ENCODE measurements around the gene ACAD9. TPM values are rescaled to one million over a fixed set of nuclear protein-coding genes. Genes with fewer than 3 reads are reported as not detected.
"Not testable (repeated sequence)": the region's sequence is repeated elsewhere in the genome, so short reads cannot be mapped to it uniquely, and the experiment has no call there.

The ACAD9 gene
- total RNA-seq, result 10 to 100 TPM; 33.3 to 59.6 (median 43.9) TPM

GRCh38 chr3:128879125-128879969 lies at the start of gene ACAD9:
Gene ACAD9 (plus strand): TSS chr3:128879620. CDS start chr3:128879692, 72 bp downstream.
- Histone ChIP-seq H3K36me3 (no peaks in the 10 kb centered on the region), H3K27ac (peak within 1 kb of the TSS; percentile 95 to 97), H3K9me3 (no peaks in the 10 kb centered on the region), H3K27me3 (no peaks in the 10 kb centered on the region), H3K4me1 (peaks cover 2 to 16% of the 10 kb centered on the region in 2 donors), H3K4me3 (peak within 1 kb of the TSS; percentile 68 to 77 (median 74))
- DNase-seq (ENCODE audit: low spot score in 2 of 2), result peak; percentile 97
- TF ChIP-seq POLR2A (IDR thresholded peaks at IDR 0.05) (peak; percentile 94), CTCF (IDR thresholded peaks at IDR 0.05) (no peak), POLR2AphosphoS5 (IDR thresholded peaks at IDR 0.05) (peak; percentile 94 to 99 (median 98))
- intact Hi-C loops (cut with DNase I; ENCODE audit: low total_unique reads), result no loop called here

GRCh38 chr3:128829925-128830625 lies 49.3 kb upstream of the ACAD9 start:
- H3K4me3 ChIP-seq; H3K27me3 ChIP-seq; intact Hi-C loops (cut with DNase I; ENCODE audit: low total_unique reads); H3K36me3 ChIP-seq; H3K9me3 ChIP-seq; H3K27ac ChIP-seq; DNase-seq (ENCODE audit: low spot score in 2 of 2); H3K4me1 ChIP-seq: not testable (repeated sequence)

DNA sequence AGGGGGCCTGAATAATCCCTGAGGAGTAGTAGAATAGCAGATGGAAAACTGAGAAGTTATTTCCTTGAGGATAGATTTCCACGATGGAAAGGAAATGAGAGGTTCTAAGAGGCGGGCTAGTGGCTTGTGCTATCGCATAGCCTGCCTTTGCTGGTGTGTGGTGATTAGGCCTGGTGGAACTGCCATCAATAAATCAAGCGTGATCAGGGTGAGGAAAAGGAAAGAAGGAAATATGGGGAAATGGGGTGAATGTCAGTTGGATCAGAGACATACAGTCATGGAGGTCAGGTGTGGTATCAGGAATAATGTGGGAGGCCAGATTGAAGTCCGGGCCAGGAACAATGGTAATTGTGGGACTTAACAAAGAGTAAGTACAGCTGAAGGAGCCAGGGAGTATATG lies 48.7 kb upstream of the ACAD9 start:
- H3K27me3 ChIP-seq; H3K27ac ChIP-seq; H3K4me3 ChIP-seq; H3K9me3 ChIP-seq; DNase-seq (ENCODE audit: low spot score in 2 of 2); H3K4me1 ChIP-seq; intact Hi-C loops (cut with DNase I; ENCODE audit: low total_unique reads); H3K36me3 ChIP-seq: not testable (repeated sequence)

DNA sequence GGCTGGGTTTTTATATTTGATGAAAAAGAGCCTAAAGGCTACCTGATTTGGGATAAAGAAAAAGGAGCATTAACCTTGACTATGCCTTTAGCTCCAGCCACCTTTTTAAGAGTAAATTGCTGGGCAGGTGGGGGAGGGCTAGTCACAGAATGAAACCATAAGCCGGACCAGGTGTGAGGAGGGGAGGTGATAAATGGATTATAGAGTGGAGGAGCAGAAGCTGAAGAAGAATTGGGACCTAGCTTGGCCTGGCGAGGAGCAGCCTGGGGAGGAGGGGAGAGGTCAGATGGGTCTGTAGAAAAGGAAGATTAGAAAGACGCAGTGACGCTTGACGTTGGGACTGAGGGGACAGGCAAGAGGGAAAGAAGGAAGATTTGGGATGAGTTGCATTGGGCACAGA lies 46.4 kb upstream of the ACAD9 start:
- H3K27me3 ChIP-seq; DNase-seq (ENCODE audit: low spot score in 2 of 2); H3K9me3 ChIP-seq; intact Hi-C loops (cut with DNase I; ENCODE audit: low total_unique reads); H3K4me3 ChIP-seq; H3K27ac ChIP-seq; H3K4me1 ChIP-seq; H3K36me3 ChIP-seq: not testable (repeated sequence)

- H3K4me1 ChIP-seq, result no peaks in the 10 kb centered on the region
- H3K4me3 ChIP-seq, result no peak overlapping the region
- intact Hi-C loops (cut with DNase I; ENCODE audit: low total_unique reads), result no loop called here
Observed at GRCh38 chr3:128835096-128835495, 44.3 kb upstream of the ACAD9 start.

GRCh38 chr3:128841926-128842920 lies 37.2 kb upstream of the ACAD9 start:
- Histone ChIP-seq H3K27ac (no peak overlapping the region), H3K4me1 (no peaks in the 10 kb centered on the region), H3K4me3 (no peak overlapping the region), H3K9me3 (no peaks in the 10 kb centered on the region), H3K36me3 (no peaks in the 10 kb centered on the region), H3K27me3 (no peaks in the 10 kb centered on the region)
- DNase-seq (ENCODE audit: low spot score in 2 of 2), result no peak
- TF ChIP-seq CTCF (IDR thresholded peaks at IDR 0.05) (no peak), POLR2AphosphoS5 (IDR thresholded peaks at IDR 0.05) (no peak), POLR2A (IDR thresholded peaks at IDR 0.05) (no peak)
- intact Hi-C loops (cut with DNase I; ENCODE audit: low total_unique reads), result no loop called here

More at GRCh38 chr3:128835096-128835495, 44.3 kb upstream of the ACAD9 start:
- H3K9me3 ChIP-seq, result no peaks in the 10 kb centered on the region
- TF ChIP-seq POLR2AphosphoS5 (IDR thresholded peaks at IDR 0.05), result no peak
- H3K36me3 ChIP-seq, result no peaks in the 10 kb centered on the region
- H3K27me3 ChIP-seq, result no peaks in the 10 kb centered on the region
- no peak overlapping the region for H3K27ac ChIP-seq
- DNase-seq (ENCODE audit: low spot score in 2 of 2), result no peak
